Measurements from ENCODE around the gene IFT88.

- no peak for TF ChIP-seq POLR2A (IDR thresholded peaks at IDR 0.05; ENCODE audit: low read depth, low read length)
- TF ChIP-seq CTCF (conservative IDR thresholded peaks at IDR 0.05; ENCODE audit: low read depth, low read length): no peak
- TF ChIP-seq MAZ (IDR thresholded peaks at IDR 0.05; ENCODE audit: borderline replicate concordance, low read depth, low read length): no peak
- TF ChIP-seq RCOR1 (IDR thresholded peaks at IDR 0.05; ENCODE audit: insufficient replicate concordance, low read length): no peak
- TF ChIP-seq RAD21 (IDR thresholded peaks at IDR 0.05; ENCODE audit: low read length): no peak
- TF ChIP-seq CEBPB (IDR thresholded peaks at IDR 0.05; ENCODE audit: low read depth, low read length): no peak
- TF ChIP-seq RFX5 (IDR thresholded peaks at IDR 0.05; ENCODE audit: low read depth, low read length): no peak
- no peak for TF ChIP-seq SMC3 (IDR thresholded peaks at IDR 0.05; ENCODE audit: low read depth, low read length)
- TF ChIP-seq MXI1 (IDR thresholded peaks at IDR 0.05; ENCODE audit: borderline replicate concordance, low read depth, low read length): no peak
- no peak for TF ChIP-seq CHD1 (IDR thresholded peaks at IDR 0.05; ENCODE audit: low read depth, low read length)
- TF ChIP-seq FOS (IDR thresholded peaks at IDR 0.05; ENCODE audit: low read depth, low read length): no peak
- no peak for TF ChIP-seq USF2 (IDR thresholded peaks at IDR 0.05; ENCODE audit: low read depth, low read length)
- TF ChIP-seq MAFK (IDR thresholded peaks at IDR 0.05; ENCODE audit: low read depth, low read length): no peak
Observed at GRCh38 chr13:20664351-20664750, 97.4 kb downstream of the IFT88 start.

All from IMR-90 (cell line).